CD4-positive, alpha-beta T cell treated with Interleukin-1 beta for 1 hour (primary cell): ENCODE measurements around the gene WWTR1.

ENCODE experiments used
- DNase-seq, 2 donors: peaks; one replicate each; pipeline ENCODE4 v3.0.0-alpha.2; 2020 to 2022

Gene WWTR1

DNA sequence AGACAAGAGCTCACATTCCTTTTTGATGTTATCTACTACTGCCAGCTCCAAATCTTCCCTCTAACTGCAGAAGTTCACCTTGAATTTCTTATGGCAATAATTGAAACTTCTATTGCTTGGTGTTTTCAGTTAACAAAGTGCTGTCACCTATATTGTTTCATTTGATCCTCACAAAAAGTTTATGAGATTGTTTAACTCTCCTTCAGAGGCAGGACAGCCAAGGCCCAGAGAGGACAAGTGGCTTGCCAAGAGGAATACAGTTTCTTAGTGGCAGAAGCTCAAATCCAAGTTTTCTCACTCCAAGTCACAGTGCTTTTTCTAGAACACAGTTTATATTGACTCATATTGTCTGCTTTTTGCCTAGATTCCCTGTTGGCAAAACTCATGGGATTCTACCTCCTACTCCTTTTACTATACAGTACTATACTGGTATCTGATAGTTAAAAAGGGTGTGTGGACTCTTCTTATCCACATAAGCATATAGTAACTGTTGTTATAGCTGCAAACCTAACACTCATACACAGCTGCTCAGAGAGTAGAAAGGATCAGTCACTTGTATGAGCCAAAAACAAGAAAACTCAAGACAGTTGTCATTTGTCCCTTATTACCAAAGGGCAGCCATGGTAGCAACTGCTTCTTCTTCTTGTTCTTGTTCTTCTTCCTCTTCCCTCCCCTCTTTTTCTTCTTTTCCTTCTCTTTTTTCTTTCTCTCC, 167.4 kb downstream of the WWTR1 start:
- no peak for DNase-seq

DNA sequence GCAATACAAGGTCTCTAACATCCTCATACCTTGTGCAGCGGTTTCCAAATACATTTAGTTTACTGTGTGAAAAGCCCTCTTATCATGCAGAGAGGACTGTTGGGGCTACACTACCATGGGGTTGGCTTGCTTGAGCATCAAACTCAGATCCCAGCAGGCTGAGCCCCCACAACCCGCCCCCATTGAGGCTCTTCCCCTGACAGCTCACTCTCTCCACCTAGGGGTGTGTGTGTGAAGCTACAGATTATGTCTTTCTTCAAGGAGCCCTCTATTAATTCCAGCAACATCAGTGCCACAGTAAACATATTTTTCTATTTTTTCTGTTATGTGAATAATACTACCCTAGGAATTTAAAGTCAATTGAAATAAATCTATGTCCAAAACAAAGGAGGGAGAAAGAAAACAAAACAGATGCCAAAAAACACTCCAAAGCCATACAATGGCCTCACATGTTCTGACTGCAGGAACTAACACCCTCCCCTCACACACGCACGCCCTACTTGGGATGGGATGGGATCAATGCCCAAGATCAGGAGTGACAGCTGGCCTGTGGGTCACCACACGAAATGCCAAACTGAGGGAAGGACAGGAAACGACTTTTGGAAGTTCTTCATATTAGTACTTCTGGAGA, 168.7 kb downstream of the WWTR1 start:
- no peak for DNase-seq

DNA sequence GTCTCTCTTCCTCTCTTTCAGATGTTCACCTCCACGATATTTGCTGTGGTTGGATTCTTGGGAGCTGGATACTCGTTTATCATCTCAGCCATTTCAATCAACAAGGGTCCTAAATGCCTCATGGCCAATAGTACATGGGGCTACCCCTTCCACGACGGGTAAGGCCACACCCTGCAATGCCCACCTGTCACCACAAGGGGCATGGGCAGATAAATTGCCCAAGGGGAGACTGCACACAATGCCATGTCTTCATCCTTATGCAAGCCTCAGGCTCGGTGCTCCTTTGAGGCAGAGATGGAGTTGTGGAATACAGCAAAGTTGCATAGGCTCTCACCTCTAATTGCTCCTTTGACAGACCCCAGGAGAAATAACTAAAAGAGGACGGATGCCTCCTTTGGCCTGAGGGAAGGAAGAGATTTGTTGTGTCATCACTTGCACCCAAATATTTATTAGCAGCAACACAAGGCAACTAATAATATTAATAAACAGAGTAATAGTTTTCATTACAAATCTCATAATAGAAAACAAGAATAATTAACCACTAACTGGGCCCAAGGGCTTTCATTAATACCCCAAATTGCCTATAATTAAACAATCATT, 170.1 kb downstream of the WWTR1 start:
- peak in 1 of 2 donors; percentile 5 for DNase-seq

DNA sequence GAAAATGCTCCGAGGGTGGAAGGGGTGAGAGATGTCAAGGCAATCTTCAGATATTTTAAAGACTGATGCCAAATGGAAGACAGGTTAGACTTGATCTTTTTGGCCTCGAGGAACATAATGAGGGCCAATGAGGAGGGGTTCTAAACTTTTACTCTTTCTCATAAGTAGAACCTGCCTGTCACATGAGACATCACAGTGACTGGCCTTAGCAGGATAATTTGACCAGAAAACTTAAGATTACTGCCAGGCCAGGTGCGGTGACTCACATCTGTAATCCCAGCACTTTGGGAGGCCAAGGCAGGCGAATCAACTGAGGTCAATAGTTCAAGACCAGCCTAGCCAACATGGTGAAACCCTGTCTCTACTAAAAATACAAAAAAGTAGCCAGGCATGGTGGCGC, 171.1 kb downstream of the WWTR1 start:
- DNase-seq = no peak

DNA sequence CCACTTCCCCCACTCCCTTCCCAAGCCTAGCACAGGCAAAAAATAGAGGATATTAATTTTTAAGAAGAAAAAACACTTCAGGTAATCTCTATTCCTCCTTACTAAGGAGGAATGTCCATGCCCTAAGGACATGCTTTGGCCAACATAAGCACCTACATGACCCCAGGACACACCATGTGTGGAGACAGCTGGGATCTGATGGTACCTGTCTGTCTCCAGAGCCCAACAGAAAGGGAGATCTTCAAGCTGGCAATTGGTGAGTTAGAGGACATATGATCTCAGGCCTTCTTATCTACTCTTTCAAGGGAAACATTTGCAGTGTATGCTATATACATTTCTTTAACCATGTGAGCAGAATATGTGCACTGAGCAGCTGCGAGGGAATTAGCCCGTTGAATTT, 176.3 kb downstream of the WWTR1 start:
- no peak for DNase-seq

DNA sequence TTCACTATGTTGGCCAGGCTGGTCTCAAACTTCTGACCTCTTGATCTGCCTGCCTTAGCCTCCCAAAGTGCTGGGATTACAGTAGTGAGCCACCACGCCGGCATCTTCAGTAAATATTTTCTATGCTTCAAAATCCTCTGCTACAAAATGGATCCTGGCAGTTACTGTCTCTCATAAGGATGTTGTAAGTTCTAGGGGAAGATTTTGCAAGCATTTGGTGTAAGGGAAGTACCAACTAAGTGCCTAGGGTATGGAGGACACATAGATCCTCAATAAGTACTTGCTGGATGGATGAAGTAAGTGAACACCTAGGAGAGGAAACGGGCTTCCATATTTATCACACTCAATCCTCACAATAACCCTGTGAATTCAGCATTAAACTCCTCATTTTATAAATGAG, 176.8 kb downstream of the WWTR1 start:
- no peak for DNase-seq

DNA sequence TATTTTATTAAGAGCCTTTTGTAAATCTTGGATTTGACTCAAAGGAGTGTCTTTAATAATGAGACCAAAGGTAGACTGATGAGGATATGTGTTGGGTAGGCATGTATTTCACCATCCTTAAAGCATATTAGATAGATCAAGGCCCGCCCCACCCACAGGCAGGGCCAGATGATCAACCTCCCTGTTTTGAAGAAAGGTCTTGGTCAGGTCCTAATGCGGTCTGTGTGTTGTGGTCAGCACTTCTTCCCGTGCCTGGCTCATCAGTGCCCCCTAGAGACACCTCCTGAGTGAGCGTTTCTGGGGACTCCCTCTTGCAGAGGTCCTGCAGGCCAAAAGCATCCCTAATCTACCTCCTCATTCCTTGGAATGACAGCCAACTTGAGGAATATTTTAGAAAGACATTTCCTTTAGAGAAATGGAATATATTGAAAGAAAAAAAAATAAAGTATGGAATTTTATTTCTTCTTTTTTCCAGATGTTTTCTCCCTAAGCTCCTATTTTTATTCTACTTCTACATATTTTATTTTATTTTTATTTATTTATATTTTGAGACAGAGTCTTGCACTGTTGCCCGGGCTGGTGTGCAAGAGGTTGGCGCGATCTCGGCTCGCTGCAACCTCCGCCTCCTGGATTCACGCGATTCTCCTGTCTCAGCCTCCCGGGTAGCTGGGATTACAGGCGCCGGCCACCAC, 177.4 kb downstream of the WWTR1 start:
- DNase-seq = peak; percentile 26 to 54

DNA sequence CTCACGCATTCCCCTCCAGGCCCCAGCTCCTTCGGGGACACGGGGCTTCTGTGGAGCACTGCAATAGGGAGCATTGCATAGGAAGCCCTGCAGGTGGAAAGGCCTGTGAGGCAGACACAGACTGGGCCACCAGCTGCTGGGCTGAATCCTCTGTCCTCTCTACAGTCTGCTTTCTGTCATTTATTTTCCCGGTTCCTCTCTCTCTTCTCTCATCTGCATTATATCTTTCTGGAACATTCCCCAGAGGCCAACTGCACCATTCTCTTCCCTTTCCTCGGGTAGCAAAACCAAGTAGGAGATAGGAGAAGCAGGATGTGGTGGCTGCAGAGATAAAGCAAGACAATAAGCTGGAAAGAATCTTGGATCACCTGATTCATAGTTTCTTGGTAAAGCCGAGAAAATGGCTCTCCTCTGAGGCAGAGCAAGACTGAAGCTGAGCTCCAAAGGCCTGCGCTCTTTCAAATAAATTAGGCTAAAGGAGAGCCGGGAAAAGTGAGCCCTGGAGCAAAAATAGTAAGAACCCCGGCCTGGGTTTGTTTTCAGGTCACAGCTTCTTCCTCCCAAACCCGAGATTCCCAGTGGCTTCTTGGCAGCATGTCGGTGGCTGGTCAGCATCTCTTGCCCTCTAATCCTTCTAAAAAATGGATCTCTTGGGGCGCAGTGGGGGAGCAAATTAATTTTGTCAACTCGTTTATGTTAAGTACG, 178.1 kb downstream of the WWTR1 start:
- DNase-seq = no peak

DNA sequence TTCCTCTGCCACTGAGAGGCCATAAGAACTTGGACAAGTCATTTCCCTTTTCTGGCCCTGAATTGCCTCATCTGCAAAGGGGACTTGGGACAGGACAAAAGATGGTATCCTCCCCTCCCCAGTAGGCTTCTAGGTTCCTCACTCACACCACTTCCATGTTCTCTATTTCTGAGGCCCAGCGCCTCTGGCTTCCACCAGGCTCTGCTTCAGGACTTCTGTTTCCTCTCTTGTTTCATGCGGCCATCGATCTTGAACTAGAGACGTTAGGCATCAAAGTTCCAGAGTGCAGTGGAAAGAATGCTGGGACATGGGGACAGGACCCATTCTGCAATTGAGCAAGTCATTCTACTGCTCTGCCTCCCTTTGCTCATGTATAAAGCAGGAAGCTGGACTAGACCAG, 181.6 kb downstream of the WWTR1 start:
- DNase-seq = peak in 1 of 2 donors; percentile 22

DNA sequence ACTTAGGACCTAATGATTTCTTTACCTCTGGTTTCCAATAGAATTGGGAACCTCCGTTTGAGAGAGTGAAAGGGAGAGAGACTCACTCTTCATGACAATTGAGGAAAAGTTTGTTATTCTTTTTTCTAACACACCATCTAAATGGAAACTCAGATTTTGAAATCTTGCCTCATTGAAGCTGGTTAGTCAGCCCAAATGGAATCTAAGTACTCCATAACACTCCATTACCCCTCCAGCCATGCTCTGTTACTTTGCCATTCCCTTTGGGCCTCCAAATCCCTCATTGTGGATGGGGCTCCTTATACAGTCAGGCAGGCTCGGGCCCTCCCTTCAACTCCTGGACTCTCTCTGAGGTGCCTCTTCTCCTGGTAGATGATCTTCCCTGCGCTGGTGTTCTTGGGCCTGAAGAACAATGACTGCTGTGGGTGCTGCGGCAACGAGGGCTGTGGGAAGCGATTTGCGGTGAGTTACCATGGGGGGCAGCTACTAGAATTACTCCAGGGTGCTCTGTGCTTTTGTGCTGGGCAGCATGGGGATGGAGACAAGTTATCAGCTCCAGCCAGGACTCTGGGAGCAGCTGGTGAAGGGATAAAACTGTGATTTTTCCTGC, 182.3 kb downstream of the WWTR1 start:
- no peak for DNase-seq

DNA sequence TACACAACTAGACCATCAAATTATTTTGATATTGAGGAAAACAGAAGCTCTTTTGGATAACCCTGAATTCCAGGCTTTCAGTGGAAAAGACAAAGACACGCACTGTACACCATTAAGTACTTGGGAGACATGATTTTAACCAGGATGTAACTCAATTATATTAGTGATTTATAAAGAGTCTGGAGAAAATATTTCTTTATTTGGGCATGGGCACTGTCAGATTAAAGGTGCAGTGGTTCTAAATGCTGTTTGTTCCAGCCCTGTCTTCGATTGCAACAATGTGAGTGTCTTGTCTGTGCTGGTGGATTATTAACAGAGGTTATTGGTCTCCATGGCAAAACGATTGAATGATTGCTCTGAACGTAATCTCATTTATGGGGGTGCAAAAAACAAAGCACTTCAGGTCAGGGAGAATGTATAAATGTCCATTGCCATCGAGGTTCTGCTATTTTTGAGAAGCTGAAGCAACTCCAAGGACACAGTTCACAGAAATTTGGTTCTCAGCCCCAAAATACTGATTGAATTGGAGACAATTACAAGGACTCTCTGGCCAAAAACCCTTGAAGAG, 183.5 kb downstream of the WWTR1 start, which contains the start of gene TM4SF4:
TM4SF4 (plus strand) TSS at position 448 of the 568 bp plus-strand sequence. CDS start 181 bp downstream, outside the sequence.
- no peak for DNase-seq

DNA sequence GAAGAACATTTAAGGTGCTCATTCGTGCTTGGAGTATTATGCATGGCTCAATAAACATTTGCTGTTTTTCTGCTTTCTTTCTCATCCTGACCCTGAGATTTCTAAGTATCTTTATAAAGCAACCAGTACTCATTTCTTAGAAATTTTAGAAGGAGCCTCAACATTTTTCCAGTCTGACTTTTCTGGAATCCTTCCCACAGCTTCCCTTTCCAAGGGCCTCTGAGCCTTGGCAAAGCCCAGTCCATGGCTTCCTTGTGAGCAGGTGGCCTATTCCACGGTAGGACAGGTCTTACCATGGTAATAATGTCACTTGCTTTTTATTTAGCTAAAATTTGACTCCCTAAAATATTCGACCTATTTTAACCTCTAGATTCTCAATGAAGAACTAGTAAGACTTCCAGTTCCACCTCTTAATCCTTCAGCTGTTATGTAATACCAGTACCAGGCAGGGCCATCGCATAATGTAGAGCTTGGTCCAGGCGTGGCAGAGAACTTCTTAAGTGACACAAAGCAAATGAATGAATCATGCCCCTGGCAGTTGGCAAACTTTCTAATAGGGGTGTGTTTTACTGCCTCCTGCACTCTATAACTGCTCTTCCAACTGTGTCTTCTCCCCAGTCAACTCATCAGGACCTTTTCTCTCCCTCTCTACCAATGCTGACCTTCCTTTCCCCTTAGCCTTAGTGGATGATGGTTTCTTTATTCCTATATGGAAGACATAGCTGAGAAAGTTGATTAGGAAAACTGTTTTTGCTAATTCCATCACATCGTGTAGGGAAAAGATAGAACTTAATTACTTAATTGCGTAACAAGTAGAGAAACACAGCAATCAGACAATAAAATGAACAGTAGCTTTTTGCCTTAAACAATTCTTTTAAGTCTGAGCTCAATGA, 184.2 kb downstream of the WWTR1 start:
- peak in 1 of 2 donors; percentile 44 for DNase-seq

DNA sequence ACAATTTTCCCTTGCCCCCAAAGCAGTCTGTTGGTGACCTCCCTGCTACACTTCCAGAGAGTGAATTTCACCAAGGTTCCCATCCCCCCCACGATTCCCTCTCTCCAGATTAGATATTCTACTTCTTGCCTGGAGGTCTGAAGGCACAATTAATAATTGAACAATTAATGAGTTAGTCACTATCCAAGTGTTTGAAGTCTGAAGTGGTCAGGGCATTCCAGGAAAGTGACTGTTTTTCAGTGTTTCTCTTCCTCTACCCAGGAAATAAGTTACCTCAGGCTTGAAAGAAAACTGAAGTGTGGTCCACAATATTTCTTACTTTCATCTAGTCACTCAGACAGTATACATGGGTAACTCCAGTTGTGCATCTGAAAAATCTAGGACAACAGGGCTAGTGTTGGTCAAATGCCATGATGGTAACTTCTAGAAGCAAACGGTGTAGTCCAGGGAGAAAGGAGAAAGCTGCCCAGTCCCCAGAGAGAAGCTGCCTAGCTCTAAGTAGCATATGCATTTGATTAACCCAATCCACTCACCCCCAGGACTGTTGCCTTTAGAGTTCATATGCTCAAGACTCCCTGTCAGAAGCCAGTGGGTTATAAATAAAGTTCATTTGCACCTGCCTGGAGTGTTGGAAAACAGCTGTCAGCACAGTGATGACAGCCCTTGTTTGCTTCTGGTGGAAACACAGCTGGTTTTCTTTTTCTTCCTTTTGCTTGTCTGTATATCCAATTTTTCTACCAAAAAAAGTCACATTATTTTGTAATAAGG, 185.6 kb downstream of the WWTR1 start:
- no peak for DNase-seq

DNA sequence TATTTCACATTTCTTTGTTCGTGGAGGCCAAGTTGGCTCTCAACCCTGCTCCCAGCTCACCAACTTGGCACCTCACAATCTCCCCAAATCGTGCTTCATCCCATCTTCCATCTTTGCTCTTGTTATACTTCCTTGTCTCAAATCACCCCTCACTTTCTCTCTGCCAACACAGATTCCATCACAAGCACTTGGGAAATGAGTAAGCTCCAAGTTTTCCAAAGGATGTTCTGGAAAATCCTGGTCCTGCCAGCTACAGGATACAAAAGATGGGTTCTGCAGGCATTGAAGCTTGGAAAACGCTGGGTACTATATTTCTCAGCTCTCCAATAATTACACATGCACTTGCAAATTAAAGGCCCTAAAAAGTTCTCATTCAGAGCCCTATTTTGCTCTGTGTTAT, 187.4 kb downstream of the WWTR1 start:
- DNase-seq = no peak

DNA sequence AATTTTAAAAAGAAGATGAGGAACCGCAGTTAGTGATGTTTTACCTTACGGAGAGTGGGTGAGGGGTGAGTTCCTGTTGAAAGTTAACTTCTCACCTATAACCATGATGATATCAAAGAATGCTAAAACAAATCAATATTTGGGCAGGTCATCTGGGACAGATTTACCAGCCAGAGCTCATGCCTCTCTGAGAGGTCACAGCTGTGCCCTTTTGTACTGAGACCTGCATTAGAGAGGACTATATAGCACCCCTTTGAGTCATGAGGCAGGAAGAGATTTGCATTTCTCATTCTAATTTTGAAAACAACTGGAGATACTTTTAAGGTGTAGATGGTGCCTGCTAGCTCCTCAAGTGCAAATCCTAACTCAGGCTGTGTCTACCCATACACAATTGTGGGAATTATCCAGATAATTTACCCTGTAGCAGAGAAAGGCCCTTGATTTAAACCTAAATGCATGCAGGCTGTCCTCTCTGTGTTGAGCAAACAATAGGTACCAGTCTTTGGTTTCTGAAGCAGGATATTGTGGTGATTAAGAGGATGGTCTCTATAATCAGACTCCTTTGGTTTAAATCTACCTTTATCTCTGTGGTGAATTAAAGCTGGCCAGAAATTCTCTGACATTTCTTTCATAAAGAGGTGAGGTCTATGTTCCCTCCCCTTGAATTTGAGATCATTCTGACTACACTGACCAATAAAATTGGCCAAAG, 189.2 kb downstream of the WWTR1 start:
- DNase-seq = no peak
